B cell (primary cell): Measurements from ENCODE around the gene RPL14. TPM values are rescaled to one million over a fixed set of nuclear protein-coding genes. Genes with fewer than 3 reads are reported as not detected.

Experiments
- ATAC-seq: fragments of 200-7000 bp; cut with Tn5 transposase; one replicate; pipeline ENCODE4 v1.10.0; 2021; ENCODE audit warnings: low read depth, mild to moderate bottlenecking, moderate number of reproducible peaks, moderate library complexity
- CTCF ChIA-PET: fragments of 350-600 bp; sonication (Branson Sonifier 250); formaldehyde crosslinking; loops from one replicate; lab custom pipeline; 2021; ENCODE audit warnings: antibody characterized with exemption, inconsistent platforms; lab: Charles Lee
- POLR2A ChIA-PET: fragments of 350-600 bp; sonication (Branson Sonifier 250); formaldehyde crosslinking; loops from one replicate; lab custom pipeline; 2021; ENCODE audit warnings: antibody characterized with exemption; lab: Charles Lee
- DNase-seq: peaks from one replicate; pipeline ENCODE4 v3.0.0; 2013
- H2AFZ ChIP-seq: 2 replicates; pipeline ENCODE4 v1.6.1; 2012; ENCODE audit warnings: mild to moderate bottlenecking, low read depth, low read length; ENCODE audit not compliant: insufficient read depth, poor library complexity, severe bottlenecking
- H3K27ac ChIP-seq, 2 donors: 1 replicate in 1 of 2; 2 replicates in 1 of 2; pipeline ENCODE4 v1.5.1; 2012 to 2013; ENCODE audit warnings: low read length in 2 of 2, mild to moderate bottlenecking in 2 of 2, moderate library complexity in 1 of 2
- H3K27me3 ChIP-seq, 4 experiments: fragments of 200-600 bp in 1 of 4; sonication (generic) in 1 of 4; replicated peaks in 1 of 4; 1 replicate in 2 of 4; 2 replicates in 2 of 4; pipeline versions ENCODE4 v1.6.1 to v1.7.0; 2013 to 2016; ENCODE audit warnings: low read length in 3 of 4, mild to moderate bottlenecking in 2 of 4, mixed read lengths in 1 of 4, moderate library complexity in 1 of 4; ENCODE audit not compliant: insufficient read depth in 4 of 4, control insufficient read depth in 3 of 4; ENCODE audit errors: control extremely low read depth in 1 of 4
- H3K36me3 ChIP-seq, 2 experiments: replicated peaks in 1 of 2; 1 replicate in 1 of 2; 2 replicates in 1 of 2; pipeline versions ENCODE4 v1.6.1 to v1.7.1; 2013; ENCODE audit warnings: low read length in 1 of 2; ENCODE audit not compliant: insufficient read depth in 2 of 2, control insufficient read depth in 1 of 2; ENCODE audit errors: control extremely low read depth in 1 of 2, extremely low read depth in 1 of 2
- H3K4me1 ChIP-seq, 2 donors: fragments of 200-600 bp in 1 of 2; sonication (generic) in 1 of 2; 1 replicate in 1 of 2; 2 replicates in 1 of 2; pipeline versions ENCODE4 v1.5.1 to v1.6.1; 2013 to 2017; ENCODE audit warnings: low read length in 2 of 2; ENCODE audit not compliant: control insufficient read depth in 2 of 2, insufficient read depth in 2 of 2
- H3K4me2 ChIP-seq: replicated peaks from 2 replicates; pipeline ENCODE3; 2012; ENCODE audit warnings: mild to moderate bottlenecking, low read depth, low read length; ENCODE audit not compliant: poor library complexity, severe bottlenecking
- H3K4me3 ChIP-seq, 5 experiments: fragments of 200-600 bp in 1 of 5; sonication (generic) in 1 of 5; 1 replicate in 3 of 5; 2 replicates in 2 of 5; pipeline versions ENCODE4 v1.5.1 to v1.7.0; 2011 to 2016; ENCODE audit warnings: low read length in 4 of 5, mild to moderate bottlenecking in 4 of 5, low read depth in 2 of 5, control low read depth in 1 of 5, moderate library complexity in 1 of 5; ENCODE audit not compliant: insufficient read depth in 1 of 5; ENCODE audit errors: control extremely low read depth in 1 of 5, extremely low read depth in 1 of 5
- H3K79me2 ChIP-seq: fragments of 200-600 bp; sonication (generic); one replicate; pipeline ENCODE4 v1.6.0; 2016; ENCODE audit warnings: low read length; ENCODE audit not compliant: control insufficient read depth, insufficient read depth
- H3K9ac ChIP-seq: fragments of 200-600 bp; sonication (generic); 2 replicates; pipeline ENCODE4 v1.6.1; 2017; ENCODE audit warnings: mild to moderate bottlenecking, low read length, moderate library complexity
- H3K9me3 ChIP-seq, 3 donors: one replicate each; pipeline versions ENCODE4 v1.6.1 to v1.7.1; 2013; ENCODE audit warnings: low read length in 2 of 3; ENCODE audit not compliant: control insufficient read depth in 2 of 3, insufficient read depth in 1 of 3; ENCODE audit errors: control extremely low read depth in 1 of 3
- H4K20me1 ChIP-seq: 2 replicates; pipeline ENCODE4 v1.6.0; 2012; ENCODE audit warnings: mild to moderate bottlenecking, low read length; ENCODE audit not compliant: insufficient read depth, control insufficient read depth, poor library complexity, severe bottlenecking
- H3K27ac Mint-ChIP-seq: one replicate; pipeline ENCODE4 v1.8.0; 2021; ENCODE audit warnings: mixed read lengths
- H3K27me3 Mint-ChIP-seq: one replicate; pipeline ENCODE4 v1.8.0; 2021; ENCODE audit warnings: mixed read lengths
- H3K4me1 Mint-ChIP-seq: one replicate; pipeline ENCODE4 v1.8.0; 2021; ENCODE audit warnings: mixed read lengths
- H3K4me3 Mint-ChIP-seq: one replicate; pipeline ENCODE4 v1.8.0; 2021; ENCODE audit warnings: mixed read lengths
- H3K9me3 Mint-ChIP-seq: one replicate; pipeline ENCODE4 v1.8.0; 2022; ENCODE audit warnings: mixed read lengths; ENCODE audit not compliant: insufficient read depth
- CTCF ChIP-seq: fragments of 200-600 bp; IDR thresholded peaks from one replicate; pipeline ENCODE4 v1.8.0; 2022; ENCODE audit warnings: antibody characterized with exemption, mild to moderate bottlenecking
- EZH2 ChIP-seq: IDR thresholded peaks from 2 replicates; pipeline ENCODE4 v1.6.1; 2012; ENCODE audit warnings: borderline replicate concordance, low read depth, mild to moderate bottlenecking, moderate library complexity, low read length; ENCODE audit not compliant: insufficient read depth, poor library complexity, severe bottlenecking
- WGBS: methylation state at CpG from one replicate; pipeline ENCODE4 v1.1.5; 2013; ENCODE audit warnings: missing lambda C conversion rate; ENCODE audit not compliant: insufficient coverage; 5-methylcytosine and 5-hydroxymethylcytosine counted together
- intact Hi-C: fragments of 100-400 bp; cut with micrococcal nuclease; formaldehyde crosslinking; loops from one replicate; pipeline ENCODE4 v1.10.0; 2022
- polyA plus RNA-seq: library from polyadenylated mRNA; depleted of rRNA; stranded (reverse); fragments of >200 nt; gene quantifications from 2 replicates; pipeline ENCODE4 v1.2.3, GENCODE V29; 2012
- total RNA-seq, 2 donors: library from RNA; stranded (reverse); fragments of 120-200 nt in 1 of 2; gene quantifications; 1 replicate in 1 of 2; 2 replicates in 1 of 2; pipeline versions ENCODE4 v1.2.3 to v1.2.4, GENCODE V29; 2013 to 2022

The RPL14 gene
- total and polyA plus RNA-seq, 2 donors (not counting 1 experiment from before 2014, with no cell fraction given): 413 to 2,452 TPM

GRCh38 chr3:40468018-40468417 lies 10.9 kb downstream of the RPL14 start:
- Mint-ChIP-seq H3K27me3 (no peaks in the 10 kb centered on the region), H3K27ac (no peak overlapping the region), H3K4me3 (no peak overlapping the region), H3K4me1 (no peaks in the 10 kb centered on the region), H3K9me3 (no peaks in the 10 kb centered on the region)
- ChIA-PET POLR2A (no interaction called here), CTCF (interaction anchor here (0.6 kb wide), 1 partner anchor 38 kb away, joined by 3 read pairs; the partner anchor contains the start of gene ZNF620)
- no peaks in the 10 kb centered on the region for H3K4me1 ChIP-seq
- no peak overlapping the region for H3K9ac ChIP-seq
- no peak overlapping the region for H2AFZ ChIP-seq
- TF ChIP-seq CTCF (no peak), EZH2 (no peak)
- H3K4me3 ChIP-seq: no peak overlapping the region
- intact Hi-C loops: no loop called here
- no peak overlapping the region for H3K27ac ChIP-seq
- H3K79me2 ChIP-seq: no peaks in the 10 kb centered on the region
- WGBS: 100% methylated on average over 3 of the region's 4 CpGs
- peaks cover 12 to 26% of the 10 kb centered on the region in 2 experiments for H3K36me3 ChIP-seq
- H3K9me3 ChIP-seq: no peaks in the 10 kb centered on the region
- no peak for DNase-seq
- no peaks in the 10 kb centered on the region for H3K27me3 ChIP-seq
- H3K4me2 ChIP-seq: no peak overlapping the region
- no peaks in the 10 kb centered on the region for H4K20me1 ChIP-seq
- no peak for ATAC-seq

- Mint-ChIP-seq H3K27ac (no peak overlapping the region), H3K4me1 (no peaks in the 10 kb centered on the region), H3K27me3 (no peaks in the 10 kb centered on the region), H3K4me3 (no peak overlapping the region), H3K9me3 (no peaks in the 10 kb centered on the region)
- H3K4me1 ChIP-seq: no peaks in the 10 kb centered on the region
- no peak overlapping the region for H3K4me3 ChIP-seq
- no peak for TF ChIP-seq EZH2
- no peak for TF ChIP-seq CTCF
- no peak overlapping the region for H2AFZ ChIP-seq
- POLR2A ChIA-PET: no interaction called here
- no peak overlapping the region for H3K4me2 ChIP-seq
- H3K9me3 ChIP-seq: no peaks in the 10 kb centered on the region
- H3K27me3 ChIP-seq: no peaks in the 10 kb centered on the region
- no peak overlapping the region for H3K9ac ChIP-seq
- no peak for DNase-seq
- H3K27ac ChIP-seq: no peak overlapping the region
- H3K79me2 ChIP-seq: no peaks in the 10 kb centered on the region
- no peaks in the 10 kb centered on the region for H4K20me1 ChIP-seq
- ATAC-seq: no peak
- intact Hi-C loops: no loop called here
- 100% methylated on average over 1 of the region's 4 CpGs for WGBS
- CTCF ChIA-PET: interaction anchor here (0.7 kb wide), 1 partner anchor 14 kb away, joined by 4 read pairs; the partner anchor contains the start of gene RPL14
- no peaks in the 10 kb centered on the region for H3K36me3 ChIP-seq
Observed at GRCh38 chr3:40470701-40471100, 13.6 kb downstream of the RPL14 start.
